Thymus (tissue), 11 donors: ENCODE data around the gene BACH2. TPM values are rescaled to one million over a fixed set of nuclear protein-coding genes. Genes with fewer than 3 reads are reported as not detected.

Experiments used
- DNase-seq, 9 donors: peaks; one replicate each; pipeline ENCODE4 v3.0.0-alpha.2; 2013; ENCODE audit warnings: low spot score in 9 of 9, low read depth in 6 of 9, missing footprints in 1 of 9
- H3K27ac ChIP-seq, 2 donors: one replicate each; pipeline ENCODE4 v1.5.1; 2013; ENCODE audit warnings: control low read depth in 1 of 2, low read depth in 1 of 2, low read length in 1 of 2, mild to moderate bottlenecking in 1 of 2, moderate library complexity in 1 of 2
- H3K27me3 ChIP-seq, 2 donors: one replicate each; pipeline ENCODE4 v1.5.1; 2013; ENCODE audit warnings: low read length in 1 of 2; ENCODE audit not compliant: control insufficient read depth in 2 of 2, insufficient read depth in 1 of 2
- H3K36me3 ChIP-seq, 2 donors: one replicate each; pipeline ENCODE4 v1.5.1; 2013; ENCODE audit warnings: low read length in 1 of 2, mild to moderate bottlenecking in 1 of 2, moderate library complexity in 1 of 2; ENCODE audit not compliant: control insufficient read depth in 2 of 2, insufficient read depth in 2 of 2
- H3K4me1 ChIP-seq, 2 donors: one replicate each; pipeline ENCODE4 v1.5.1; 2013; ENCODE audit warnings: low read length in 2 of 2; ENCODE audit not compliant: control insufficient read depth in 2 of 2, insufficient read depth in 2 of 2
- H3K4me3 ChIP-seq, 2 donors: one replicate each; pipeline ENCODE4 v1.5.1; 2013; ENCODE audit warnings: low read length in 2 of 2, control low read depth in 1 of 2, mild to moderate bottlenecking in 1 of 2
- H3K9me3 ChIP-seq, 2 donors: one replicate each; pipeline ENCODE4 v1.5.1; 2013; ENCODE audit warnings: low read length in 1 of 2, mild to moderate bottlenecking in 1 of 2; ENCODE audit not compliant: control insufficient read depth in 2 of 2, insufficient read depth in 1 of 2
- WGBS: extraction: QIAGEN DNeasy Blood & Tissue Kit; methylation state at CpG from one replicate; pipeline ENCODE4 v1.1.7; 2013; 5-methylcytosine and 5-hydroxymethylcytosine counted together
- polyA plus RNA-seq: library from polyadenylated mRNA; stranded (reverse); fragments of 200-250 nt; gene quantifications from one replicate; pipeline ENCODE4 v1.2.3, GENCODE V29; 2013
- total RNA-seq: library from RNA; stranded (reverse); fragments of 120-200 nt; gene quantifications from one replicate; pipeline ENCODE4 v1.2.4, GENCODE V29; 2013
- donor health status: healthy.

BACH2 gene
- total and polyA plus RNA-seq, 2 donors: 12.3 to 12.7 TPM

DNA sequence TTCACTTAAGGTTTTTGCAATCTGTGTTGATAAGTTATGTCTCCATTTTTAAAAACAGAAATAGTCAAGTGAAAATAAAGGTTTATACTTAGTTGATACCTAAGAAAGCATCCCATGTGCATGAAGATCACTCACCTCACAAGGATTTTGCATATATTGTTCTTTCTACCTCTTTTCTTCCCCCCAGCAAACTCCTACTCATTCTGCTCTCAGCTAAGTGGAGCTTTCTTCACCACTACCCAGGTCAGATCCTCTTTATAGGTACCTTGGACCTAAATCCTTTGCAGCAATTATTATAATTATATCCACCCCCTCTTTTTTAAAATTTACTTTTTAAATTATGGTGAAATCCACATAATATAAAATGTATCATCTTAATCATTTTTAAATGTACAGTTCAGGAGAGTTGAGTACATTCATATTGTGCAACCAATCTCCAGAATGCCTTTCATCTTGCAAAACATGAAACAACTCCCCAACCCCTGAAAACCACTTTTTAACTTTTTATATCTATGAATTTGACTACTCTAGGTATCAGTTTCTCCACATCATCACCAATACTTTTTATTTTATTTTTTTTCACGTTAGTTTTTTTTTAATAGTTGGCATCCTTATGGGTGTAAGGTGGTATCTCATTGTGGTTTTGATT is 9.3 kb upstream of the BACH2 start:
- no peak overlapping the region for H3K27ac ChIP-seq
- DNase-seq: no peak
- H3K36me3 ChIP-seq: no peaks in the 10 kb centered on the region
- H3K4me3 ChIP-seq: no peak overlapping the region
- H3K9me3 ChIP-seq: no peaks in the 10 kb centered on the region
- WGBS: 89% methylated on average over 1 of the region's 1 CpG
- H3K4me1 ChIP-seq: peaks cover 0 to 10% of the 10 kb centered on the region in 2 donors
- no peaks in the 10 kb centered on the region for H3K27me3 ChIP-seq

DNA sequence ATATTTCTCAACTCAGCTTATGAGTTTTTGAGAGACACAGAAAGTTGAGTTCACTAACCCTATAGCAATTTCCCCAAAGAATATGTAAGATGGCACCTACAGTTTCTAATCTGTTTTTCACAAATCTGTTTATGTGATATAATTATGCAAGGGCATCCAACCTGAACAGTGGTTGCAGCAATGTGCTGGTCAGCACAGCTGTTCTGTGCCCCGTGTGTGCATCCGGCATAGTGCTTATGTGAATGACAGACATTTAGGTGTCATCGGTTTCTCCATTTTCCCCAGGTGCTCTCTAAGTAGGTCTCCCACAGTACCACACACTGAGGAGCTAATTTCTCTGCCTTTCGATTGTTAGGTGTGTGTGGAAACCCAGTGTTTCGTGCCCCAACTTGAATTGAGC is 7.7 kb upstream of the BACH2 start:
- no peaks in the 10 kb centered on the region for H3K9me3 ChIP-seq
- H3K27ac ChIP-seq: no peak overlapping the region
- DNase-seq: no peak
- WGBS: 93% methylated on average over 5 of the region's 5 CpGs
- no peak overlapping the region for H3K4me3 ChIP-seq
- H3K27me3 ChIP-seq: no peaks in the 10 kb centered on the region
- peaks cover 0 to 10% of the 10 kb centered on the region in 2 donors for H3K4me1 ChIP-seq
- H3K36me3 ChIP-seq: no peaks in the 10 kb centered on the region

DNA sequence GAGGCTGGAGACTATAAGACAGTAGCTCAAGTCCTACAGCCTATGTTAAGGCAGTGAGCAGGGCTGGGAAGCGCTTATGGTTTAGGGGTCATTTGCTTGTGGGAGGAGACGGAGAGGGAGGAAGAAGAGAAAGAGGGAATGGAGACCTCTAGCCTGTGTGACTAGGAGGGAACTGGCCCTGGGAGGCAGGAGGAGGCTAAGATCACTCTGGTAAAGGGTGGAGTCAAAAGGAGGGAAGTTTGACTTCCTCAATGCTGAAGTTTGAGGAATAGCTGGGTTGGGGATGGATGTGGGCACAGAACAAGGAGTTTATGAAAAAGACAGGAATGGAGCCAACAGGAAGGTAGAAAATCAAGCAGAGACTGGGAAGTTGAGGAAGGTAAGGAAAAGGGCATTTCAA is 6.4 kb upstream of the BACH2 start:
- no peak for DNase-seq
- Histone ChIP-seq H3K9me3 (no peaks in the 10 kb centered on the region), H3K4me1 (peaks cover 0 to 10% of the 10 kb centered on the region in 2 donors), H3K27ac (no peak overlapping the region), H3K36me3 (no peaks in the 10 kb centered on the region), H3K27me3 (no peaks in the 10 kb centered on the region), H3K4me3 (no peak overlapping the region)
- WGBS: 72% methylated on average over 2 of the region's 2 CpGs

DNA sequence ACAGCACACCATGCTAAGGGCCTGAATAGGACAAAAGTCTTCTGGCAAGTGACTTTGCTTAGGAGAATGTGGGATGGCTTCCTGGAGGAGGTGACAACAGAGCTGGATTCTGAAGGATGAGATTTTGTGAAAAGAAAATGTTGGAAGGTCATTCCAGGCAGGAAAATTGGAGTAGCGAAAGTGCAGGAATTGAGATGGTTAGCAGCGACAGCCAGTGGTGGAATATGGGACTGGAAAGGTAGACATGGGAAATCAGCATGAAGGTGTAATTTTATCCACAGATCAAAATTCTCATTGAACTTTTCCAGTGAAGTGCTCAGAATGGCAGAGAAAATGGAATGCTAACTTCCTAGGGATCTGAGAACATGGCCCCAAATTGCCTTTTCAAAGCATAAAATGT is 5.7 kb upstream of the BACH2 start:
- no peak overlapping the region for H3K27ac ChIP-seq
- DNase-seq: no peak
- WGBS: 98% methylated on average over 2 of the region's 2 CpGs
- H3K4me1 ChIP-seq: peaks cover 0 to 13% of the 10 kb centered on the region in 2 donors
- H3K27me3 ChIP-seq: peaks cover 0 to 1% of the 10 kb centered on the region in 2 donors
- H3K36me3 ChIP-seq: no peaks in the 10 kb centered on the region
- no peaks in the 10 kb centered on the region for H3K9me3 ChIP-seq
- no peak overlapping the region for H3K4me3 ChIP-seq

DNA sequence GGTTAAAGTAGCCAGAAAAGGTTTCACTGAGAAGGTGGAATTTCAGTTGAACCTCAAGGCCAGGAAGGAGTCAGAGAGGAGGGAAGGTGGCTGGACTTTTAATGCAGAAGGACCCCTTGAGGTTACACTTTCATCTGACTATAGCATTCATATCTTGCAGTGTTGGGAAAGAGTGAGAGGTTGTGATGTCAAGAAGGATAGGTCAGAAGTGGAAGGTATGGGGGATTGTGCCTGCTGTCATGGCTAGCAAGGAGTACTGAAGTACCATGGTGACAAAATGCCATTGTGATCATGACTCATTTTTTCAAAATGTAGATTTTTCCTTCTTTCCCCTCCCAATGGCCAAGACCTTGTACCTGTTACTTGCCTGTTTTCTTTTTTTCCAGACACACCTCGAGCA is 5.2 kb upstream of the BACH2 start:
- H3K9me3 ChIP-seq: no peaks in the 10 kb centered on the region
- peaks cover 0 to 5% of the 10 kb centered on the region in 2 donors for H3K27me3 ChIP-seq
- no peak overlapping the region for H3K4me3 ChIP-seq
- H3K27ac ChIP-seq: no peak overlapping the region
- H3K36me3 ChIP-seq: no peaks in the 10 kb centered on the region
- H3K4me1 ChIP-seq: peaks cover 0 to 16% of the 10 kb centered on the region in 2 donors
- DNase-seq: no peak
- WGBS: 96% methylated on average over 1 of the region's 1 CpG

DNA sequence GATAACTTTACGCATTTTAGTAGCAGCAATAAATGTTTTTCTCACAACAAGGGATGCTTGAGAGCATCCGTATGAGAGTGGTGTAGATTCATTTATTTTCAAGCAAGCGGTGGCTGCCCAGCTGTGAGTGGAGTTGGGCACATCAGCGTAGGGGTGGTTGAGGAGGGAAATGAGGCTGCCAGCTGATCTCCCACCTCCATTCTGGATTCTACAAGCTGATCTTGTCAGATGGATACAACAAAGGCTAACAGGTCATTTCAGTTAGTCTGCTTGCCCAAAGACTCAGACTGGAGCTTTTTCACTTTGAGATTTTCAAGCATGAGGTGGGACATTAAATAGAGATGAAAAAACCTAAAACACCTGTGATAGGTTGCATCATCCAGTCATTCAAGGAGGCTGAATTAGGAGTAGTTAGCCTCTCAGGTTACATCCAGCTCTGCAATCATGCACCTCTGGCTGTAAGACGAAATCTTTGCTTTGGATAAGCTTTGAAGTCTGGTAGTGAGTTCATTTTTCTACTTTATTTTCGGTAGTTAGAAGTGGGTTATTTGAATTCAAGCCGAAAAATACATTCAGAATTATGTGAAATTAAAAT is 1.9 kb upstream of the BACH2 start:
- no peak for DNase-seq
- H3K9me3 ChIP-seq: no peaks in the 10 kb centered on the region
- peaks cover 0 to 9% of the 10 kb centered on the region in 2 donors for H3K27me3 ChIP-seq
- no peak overlapping the region for H3K27ac ChIP-seq
- 94% methylated on average over 7 of the region's 7 CpGs for WGBS
- no peak overlapping the region for H3K4me3 ChIP-seq
- H3K4me1 ChIP-seq: peaks cover 0 to 27% of the 10 kb centered on the region in 2 donors
- no peaks in the 10 kb centered on the region for H3K36me3 ChIP-seq

DNA sequence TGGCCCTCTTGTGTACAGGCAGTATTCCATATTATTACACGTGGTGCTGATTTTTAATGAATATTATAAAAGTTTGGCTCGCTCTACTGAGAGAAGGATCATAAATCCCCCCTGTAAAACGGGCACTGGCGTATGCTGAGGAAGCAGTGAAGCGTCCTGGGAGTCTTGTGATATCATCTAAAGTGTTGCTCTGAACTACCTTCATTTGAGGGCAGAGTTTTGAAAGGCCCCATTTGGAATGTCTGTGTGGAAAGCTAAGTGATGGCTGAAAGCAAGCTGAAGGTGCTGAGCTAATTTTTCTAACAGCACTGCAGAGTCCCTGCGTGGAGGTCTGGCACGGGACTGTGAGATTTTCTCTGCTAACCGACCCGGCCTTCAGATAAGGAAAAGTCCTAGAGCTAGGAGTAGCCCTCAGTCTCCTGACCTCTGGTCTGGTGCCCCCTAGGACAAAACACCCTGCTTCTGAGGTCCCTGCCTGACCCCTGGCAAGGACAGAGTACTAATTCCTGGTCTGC is 1.3 kb upstream of the BACH2 start:
- 92% methylated on average over 9 of the region's 9 CpGs for WGBS
- DNase-seq: no peak
- H3K4me3 ChIP-seq: no peak overlapping the region
- no peaks in the 10 kb centered on the region for H3K36me3 ChIP-seq
- H3K4me1 ChIP-seq: peaks cover 0 to 30% of the 10 kb centered on the region in 2 donors
- no peaks in the 10 kb centered on the region for H3K9me3 ChIP-seq
- peaks cover 0 to 9% of the 10 kb centered on the region in 2 donors for H3K27me3 ChIP-seq
- H3K27ac ChIP-seq: no peak overlapping the region

DNA sequence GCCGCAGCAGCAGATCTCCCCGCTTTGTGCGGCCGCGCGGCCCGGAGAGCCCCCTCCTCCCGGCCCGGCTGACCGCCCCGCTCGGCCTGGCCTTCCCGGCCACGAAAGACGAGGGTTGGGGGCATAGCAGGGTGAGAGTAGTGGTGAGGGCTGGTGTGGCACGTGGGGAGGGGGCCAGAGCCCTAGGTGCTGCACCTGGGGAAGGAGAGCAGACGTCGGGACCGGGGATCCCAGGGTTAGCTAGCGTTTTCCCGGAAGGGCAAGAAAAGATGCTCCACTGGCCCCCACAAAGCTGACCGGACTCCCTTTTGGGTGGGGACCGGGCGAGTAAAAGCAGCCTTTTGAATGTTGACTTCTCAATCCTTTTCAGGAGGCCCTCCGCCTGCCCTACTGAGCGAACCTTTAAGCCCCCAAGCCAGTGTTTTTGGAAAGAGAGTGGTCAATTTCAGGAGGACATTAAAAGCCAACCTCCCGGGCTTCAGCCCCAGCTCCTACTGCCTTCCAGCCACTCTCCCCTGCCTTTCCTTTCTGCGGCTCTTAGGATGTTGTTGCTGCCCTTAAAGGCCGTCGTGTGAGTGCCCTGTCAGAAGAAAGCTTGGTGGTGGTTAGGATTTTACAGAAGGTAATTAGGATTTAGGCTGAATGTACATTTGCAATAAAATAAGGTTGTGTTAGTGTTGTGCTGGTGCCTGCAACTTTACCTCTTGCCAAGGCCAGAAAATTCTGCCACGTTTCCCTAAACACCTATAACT is 648 bp upstream of the BACH2 start:
- peak overlapping the region; percentile 80 to 94 for H3K27ac ChIP-seq
- H3K4me3 ChIP-seq: peak overlapping the region; percentile 35 to 96
- peak in 1 of 9 donors; percentile 47 for DNase-seq
- H3K4me1 ChIP-seq: peaks cover 0 to 24% of the 10 kb centered on the region in 2 donors
- H3K9me3 ChIP-seq: no peaks in the 10 kb centered on the region
- 35% methylated on average over 31 of the region's 31 CpGs for WGBS
- no peaks in the 10 kb centered on the region for H3K36me3 ChIP-seq
- H3K27me3 ChIP-seq: peaks cover 0 to 9% of the 10 kb centered on the region in 2 donors

DNA sequence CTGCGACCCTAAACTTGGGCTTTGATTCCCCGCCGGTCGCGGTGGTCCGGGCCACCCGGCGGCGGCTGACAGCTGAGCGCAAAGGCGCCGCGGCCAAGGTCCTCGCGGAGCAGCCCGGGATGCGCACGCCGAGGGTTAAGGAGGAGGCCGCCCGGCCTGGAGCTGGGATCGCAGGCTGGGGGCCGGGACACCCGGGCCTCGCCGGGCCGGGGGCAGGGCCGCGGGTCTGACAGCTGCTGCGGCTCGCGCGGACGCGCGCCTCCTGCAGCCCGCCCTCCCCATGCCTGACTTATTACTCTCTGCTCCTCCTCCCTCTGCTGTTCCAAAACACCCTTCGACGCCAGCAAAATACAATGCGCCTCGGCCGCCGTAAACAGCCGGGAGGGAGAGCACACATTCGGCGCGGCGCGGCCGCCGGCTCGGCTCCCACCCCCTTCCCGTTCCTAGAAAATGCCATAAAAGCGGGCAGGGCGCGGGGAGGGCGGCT is 746 bp downstream of the BACH2 start:
- H3K9me3 ChIP-seq: no peaks in the 10 kb centered on the region
- peaks cover 5 to 28% of the 10 kb centered on the region in 2 donors for H3K4me1 ChIP-seq
- peaks cover 1 to 3% of the 10 kb centered on the region in 2 donors for H3K36me3 ChIP-seq
- peak in 4 of 9 donors; percentile 47 to 84 (median 68) for DNase-seq
- WGBS: under 1% methylated on average over 57 of the region's 57 CpGs
- H3K4me3 ChIP-seq: peak overlapping the region; percentile 71 to 96
- H3K27ac ChIP-seq: peak overlapping the region; percentile 80 to 94
- H3K27me3 ChIP-seq: peaks cover 0 to 9% of the 10 kb centered on the region in 2 donors
